Measurements from ENCODE around the gene ZNF536. TPM values are rescaled to one million over a fixed set of nuclear protein-coding genes. Genes with fewer than 3 reads are reported as not detected.

The ZNF536 gene
- total and polyA plus RNA-seq, 7 donors: 0.01 to 0.94 (median 0.20) TPM; not detected in 1

DNA sequence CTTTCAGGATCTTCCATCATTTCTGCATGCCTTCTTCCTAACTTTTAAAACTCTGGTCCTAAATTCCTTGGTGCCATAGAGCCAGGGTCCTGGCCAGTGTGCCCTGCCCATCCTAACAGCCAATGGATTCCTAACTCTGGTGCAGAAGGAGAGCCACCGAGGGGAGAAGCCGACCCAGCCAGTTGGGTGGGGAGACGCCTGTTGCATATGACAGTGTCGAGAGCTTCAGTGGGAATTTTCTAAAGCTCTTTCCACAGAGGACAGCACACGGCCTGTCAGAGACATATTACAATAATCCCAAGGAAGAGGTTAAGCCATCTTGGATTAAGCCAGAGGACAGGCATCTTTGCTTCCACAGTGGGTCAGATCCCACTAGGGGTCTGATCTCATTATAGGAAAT lies 180.4 kb downstream of the ZNF536 start:
- DNase-seq (no peak), ATAC-seq (no peak)
- H3K4me3 ChIP-seq: no peak overlapping the region
- H3K36me3 ChIP-seq (ENCODE audit: insufficient read depth in 1 of 2, low read depth in 1 of 2): no peaks in the 10 kb centered on the region
- no peaks in the 10 kb centered on the region for H3K4me1 ChIP-seq
- 77 to 93% (median 88%) methylated on average over 5 of the region's 5 CpGs for WGBS, 3 donors
- intact Hi-C loops (cut with DNase I): no loop called here
- H3K27me3 ChIP-seq (ENCODE audit: insufficient read depth in 3 of 3, low read length in 2 of 3): no peaks in the 10 kb centered on the region
- H3K27ac ChIP-seq: no peak overlapping the region
- H3K9me3 ChIP-seq: no peaks in the 10 kb centered on the region
- no peak for TF ChIP-seq CTCF (IDR thresholded peaks at IDR 0.05)

GRCh38 chr19:30555075-30555790 lies 183.0 kb downstream of the ZNF536 start:
- H3K9me3 ChIP-seq: no peaks in the 10 kb centered on the region
- 71 to 76% (median 72%) methylated on average over 12 of the region's 12 CpGs for WGBS, 3 donors
- intact Hi-C loops (cut with DNase I): no loop called here
- no peaks in the 10 kb centered on the region for H3K27me3 ChIP-seq (ENCODE audit: insufficient read depth in 3 of 3, low read length in 2 of 3)
- H3K36me3 ChIP-seq (ENCODE audit: insufficient read depth in 1 of 2, low read depth in 1 of 2): no peaks in the 10 kb centered on the region
- DNase-seq: no peak
- H3K4me3 ChIP-seq: no peak overlapping the region
- H3K4me1 ChIP-seq: no peaks in the 10 kb centered on the region
- no peak overlapping the region for H3K27ac ChIP-seq
- no peak for TF ChIP-seq CTCF (IDR thresholded peaks at IDR 0.05)
- ATAC-seq: no peak

- no peak for ATAC-seq
- intact Hi-C loops (cut with DNase I): no loop called here
Measured at GRCh38 chr19:30555791-30556110, 183.6 kb downstream of the ZNF536 start.

DNA sequence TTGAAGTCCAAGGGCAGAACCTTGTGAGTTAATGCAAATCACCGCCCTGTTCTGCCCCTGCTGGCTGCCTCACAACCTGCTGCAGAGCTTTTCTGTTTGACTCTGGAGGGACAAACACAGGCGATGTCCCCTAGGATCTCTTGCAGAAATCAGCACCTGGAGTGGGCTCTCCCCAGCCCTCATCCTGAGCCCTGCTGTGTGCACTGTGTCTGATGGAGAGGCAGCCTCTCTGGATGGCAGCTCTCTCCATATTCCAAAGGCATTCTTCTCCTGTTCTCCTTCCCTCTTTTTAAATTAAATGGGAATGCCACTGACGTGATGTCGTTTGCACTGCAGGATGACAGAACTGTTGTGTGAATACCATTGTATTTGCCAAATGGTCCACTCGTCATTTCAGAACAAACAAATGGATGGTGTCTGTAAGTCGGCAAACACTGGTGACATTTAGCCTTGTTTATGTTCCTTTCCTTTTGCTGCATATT lies 184.1 kb downstream of the ZNF536 start:
- Histone ChIP-seq H3K27ac (no peak overlapping the region), H3K4me3 (no peak overlapping the region), H3K9me3 (no peaks in the 10 kb centered on the region), H3K27me3 (ENCODE audit: insufficient read depth in 3 of 3, low read length in 2 of 3) (no peaks in the 10 kb centered on the region), H3K4me1 (no peaks in the 10 kb centered on the region), H3K36me3 (ENCODE audit: insufficient read depth in 1 of 2, low read depth in 1 of 2) (no peaks in the 10 kb centered on the region)
- ATAC-seq (no peak), DNase-seq (no peak)
- TF ChIP-seq CTCF (IDR thresholded peaks at IDR 0.05): no peak
- WGBS, 3 donors: 46 to 61% (median 52%) methylated on average over 6 of the region's 6 CpGs
- intact Hi-C loops (cut with DNase I): no loop called here

More at GRCh38 chr19:30555791-30556110, 183.6 kb downstream of the ZNF536 start:
- Histone ChIP-seq H3K4me1 (no peaks in the 10 kb centered on the region), H3K27me3 (ENCODE audit: insufficient read depth in 3 of 3, low read length in 2 of 3) (no peaks in the 10 kb centered on the region), H3K27ac (no peak overlapping the region), H3K4me3 (no peak overlapping the region), H3K9me3 (no peaks in the 10 kb centered on the region), H3K36me3 (ENCODE audit: insufficient read depth in 1 of 2, low read depth in 1 of 2) (no peaks in the 10 kb centered on the region)
- no peak for TF ChIP-seq CTCF (IDR thresholded peaks at IDR 0.05)
- no peak for DNase-seq
- 44 to 78% (median 67%) methylated on average over 1 of the region's 1 CpG for WGBS, 3 donors

GRCh38 chr19:30557212-30557611 lies 185.0 kb downstream of the ZNF536 start:
- H3K36me3 ChIP-seq (ENCODE audit: insufficient read depth in 1 of 2, low read depth in 1 of 2): no peaks in the 10 kb centered on the region
- peak in 2 of 4 donors; percentile 44 to 62 for ATAC-seq
- H3K27ac ChIP-seq: no peak overlapping the region
- intact Hi-C loops (cut with DNase I): no loop called here
- H3K27me3 ChIP-seq (ENCODE audit: insufficient read depth in 3 of 3, low read length in 2 of 3): no peaks in the 10 kb centered on the region
- DNase-seq: no peak
- no peak for TF ChIP-seq CTCF (IDR thresholded peaks at IDR 0.05)
- WGBS, 3 donors: 50 to 54% (median 53%) methylated on average over 4 of the region's 4 CpGs
- no peaks in the 10 kb centered on the region for H3K4me1 ChIP-seq
- no peak overlapping the region for H3K4me3 ChIP-seq
- no peaks in the 10 kb centered on the region for H3K9me3 ChIP-seq
